ENCODE measurements around the gene AUTS2. TPM values are rescaled to one million over a fixed set of nuclear protein-coding genes. Genes with fewer than 3 reads are reported as not detected.

The AUTS2 gene
- total RNA-seq, 6 experiments from 2014 or later: 10.4 to 32.0 (median 19.3) TPM

- no peaks in the 10 kb centered on the region for H3K4me1 ChIP-seq
- intact Hi-C loops (cut with DNase I): no loop called here
- no peak overlapping the region for H3K4me3 ChIP-seq
- TF ChIP-seq POLR2A (IDR thresholded peaks at IDR 0.05): no peak
- no peak for TF ChIP-seq CTCF (IDR thresholded peaks at IDR 0.05)
- H3K27ac ChIP-seq: no peak overlapping the region
- no peaks in the 10 kb centered on the region for H3K9me3 ChIP-seq
- ATAC-seq: no peak
- WGBS (ENCODE audit: insufficient coverage, low coverage, low lambda C conversion rate, missing lambda C conversion rate): 92% methylated on average over 2 of the region's 3 CpGs
- no peak for DNase-seq
- H3K36me3 ChIP-seq: no peaks in the 10 kb centered on the region
- H3K27me3 ChIP-seq: no peaks in the 10 kb centered on the region
These were observed 82.9 kb downstream of the AUTS2 start for GRCh38 chr7:69681181-69681580.

GRCh38 chr7:69682518-69682917 is 84.2 kb downstream of the AUTS2 start:
- no peak for DNase-seq
- ATAC-seq: no peak
- WGBS (ENCODE audit: insufficient coverage, low coverage, low lambda C conversion rate, missing lambda C conversion rate): 83% methylated on average over 4 of the region's 4 CpGs
- intact Hi-C loops (cut with DNase I): no loop called here
- no peaks in the 10 kb centered on the region for H3K9me3 ChIP-seq
- no peak overlapping the region for H3K4me3 ChIP-seq
- no peak for TF ChIP-seq POLR2A (IDR thresholded peaks at IDR 0.05)
- no peak for TF ChIP-seq CTCF (IDR thresholded peaks at IDR 0.05)
- no peaks in the 10 kb centered on the region for H3K4me1 ChIP-seq
- no peaks in the 10 kb centered on the region for H3K36me3 ChIP-seq
- H3K27me3 ChIP-seq: no peaks in the 10 kb centered on the region
- H3K27ac ChIP-seq: no peak overlapping the region

GRCh38 chr7:69683002-69683401 is 84.7 kb downstream of the AUTS2 start:
- Histone ChIP-seq H3K9me3 (no peaks in the 10 kb centered on the region), H3K27ac (no peak overlapping the region), H3K4me1 (no peaks in the 10 kb centered on the region), H3K27me3 (no peaks in the 10 kb centered on the region), H3K4me3 (no peak overlapping the region), H3K36me3 (no peaks in the 10 kb centered on the region)
- intact Hi-C loops (cut with DNase I): no loop called here
- WGBS (ENCODE audit: insufficient coverage, low coverage, low lambda C conversion rate, missing lambda C conversion rate): 90% methylated on average over 8 of the region's 8 CpGs
- ATAC-seq (no peak), DNase-seq (no peak)
- no peak for TF ChIP-seq CTCF (IDR thresholded peaks at IDR 0.05)
- TF ChIP-seq POLR2A (IDR thresholded peaks at IDR 0.05): no peak

GRCh38 chr7:69684369-69685292 is 86.4 kb downstream of the AUTS2 start:
- H3K27me3 ChIP-seq: no peaks in the 10 kb centered on the region
- no peak overlapping the region for H3K4me3 ChIP-seq
- TF ChIP-seq CTCF (IDR thresholded peaks at IDR 0.05) (no peak), POLR2A (IDR thresholded peaks at IDR 0.05) (no peak)
- no peak for DNase-seq
- intact Hi-C loops (cut with DNase I): no loop called here
- ATAC-seq: peak; percentile 37 to 83 (median 72)
- WGBS (ENCODE audit: insufficient coverage, low coverage, low lambda C conversion rate, missing lambda C conversion rate): 84% methylated on average over 8 of the region's 8 CpGs
- no peaks in the 10 kb centered on the region for H3K9me3 ChIP-seq
- H3K27ac ChIP-seq: no peak overlapping the region
- no peaks in the 10 kb centered on the region for H3K36me3 ChIP-seq
- no peaks in the 10 kb centered on the region for H3K4me1 ChIP-seq
